Measurements from ENCODE around the gene TMEM254.
"Not testable (repeated sequence)": the region's sequence is repeated elsewhere in the genome, so short reads cannot be mapped to it uniquely, and the experiment has no call there.

The TMEM254 gene, protein sequence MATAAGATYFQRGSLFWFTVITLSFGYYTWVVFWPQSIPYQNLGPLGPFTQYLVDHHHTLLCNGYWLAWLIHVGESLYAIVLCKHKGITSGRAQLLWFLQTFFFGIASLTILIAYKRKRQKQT
- total RNA-seq = 5.3 reads per million, percentile 20 among the genes with 10 or more reads in this experiment

DNA sequence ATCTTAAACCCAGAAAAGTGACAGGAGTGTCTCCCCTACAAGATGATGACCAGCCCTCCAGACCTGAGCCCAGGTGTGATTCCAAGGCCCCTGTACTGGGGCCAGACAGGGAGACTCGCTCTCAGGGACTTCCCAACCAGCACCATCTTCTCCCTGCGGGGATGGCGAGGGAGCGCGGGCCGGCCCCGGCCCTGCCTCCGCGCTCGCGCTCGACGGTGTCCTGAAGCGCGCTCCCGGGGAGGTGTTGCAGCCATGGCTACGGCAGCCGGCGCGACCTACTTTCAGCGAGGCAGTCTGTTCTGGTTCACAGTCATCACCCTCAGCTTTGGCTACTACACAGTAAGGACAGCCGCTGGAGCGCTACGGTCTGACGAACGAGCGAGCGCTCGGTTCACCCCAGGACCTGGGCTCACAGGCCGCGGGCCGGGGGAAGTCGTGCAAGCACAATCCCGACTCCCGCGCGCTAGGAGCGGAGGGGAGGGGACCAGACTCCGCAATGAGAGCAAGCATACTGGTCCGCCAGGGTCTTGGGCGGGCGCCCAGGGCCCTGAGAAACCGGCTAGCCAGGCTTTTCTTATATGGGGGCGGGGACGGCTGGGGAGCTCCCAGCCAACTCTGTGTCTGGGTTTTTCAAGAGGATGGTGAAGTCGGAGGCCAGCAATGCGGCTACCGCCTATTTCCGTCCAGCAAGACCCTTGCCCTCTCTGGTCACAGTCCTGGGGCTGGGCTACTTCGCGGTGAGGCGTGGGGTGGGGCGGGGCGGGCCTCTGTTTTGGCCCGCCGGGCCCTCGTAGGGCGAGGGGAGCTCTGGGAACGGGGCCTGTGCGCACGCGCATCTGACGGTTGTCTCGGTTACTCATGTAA, at the start of gene TMEM254:
Gene TMEM254 (plus strand): TSS at position 218 of the 864 bp plus-strand sequence. CDS start 35 bp downstream, at position 253.
- DNase-seq = peak; percentile 71

DNA sequence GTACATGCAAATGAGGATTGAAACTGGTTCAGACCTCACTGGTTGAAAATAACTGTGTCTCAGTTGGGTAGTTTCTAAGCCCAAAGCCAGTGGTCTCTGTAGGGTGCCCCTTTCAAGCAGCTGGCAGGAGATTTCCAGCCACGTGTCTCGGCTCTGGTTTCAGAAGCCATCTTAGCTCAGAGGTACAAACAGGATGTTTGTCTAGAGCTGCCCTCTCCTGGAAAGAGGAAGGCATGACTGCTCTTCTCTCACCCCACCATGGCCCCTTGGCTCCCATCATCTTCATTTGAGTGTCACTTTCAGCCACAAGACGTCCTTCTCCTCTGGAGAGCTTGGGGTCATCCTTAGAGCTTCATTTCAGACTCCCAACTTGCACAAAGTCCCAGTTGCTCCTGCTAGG, 49.3 kb upstream of the TMEM254 start:
- DNase-seq = not testable (repeated sequence)

DNA sequence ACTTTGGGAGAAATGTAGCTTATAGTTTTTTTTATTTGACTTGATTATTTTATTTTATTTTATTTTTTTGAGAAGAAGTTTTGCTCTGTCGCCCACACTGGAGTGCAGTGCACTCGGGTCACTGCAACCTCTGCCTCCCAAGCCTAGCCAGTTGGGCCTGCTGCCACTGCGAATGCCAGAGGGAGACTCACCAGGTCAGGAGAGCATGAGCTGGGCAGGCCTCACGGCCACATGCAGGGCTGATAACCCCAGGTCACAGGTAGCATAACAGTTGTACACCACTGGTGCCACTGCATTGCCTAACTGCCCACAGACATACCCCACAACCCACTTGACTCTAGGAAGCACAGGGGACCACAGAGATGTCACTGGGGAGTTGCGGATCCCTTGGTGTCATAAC, 48.6 kb upstream of the TMEM254 start:
- DNase-seq = not testable (repeated sequence)

- no peak for DNase-seq
Observed at GRCh38 chr10:80032503-80032902, 46.0 kb upstream of the TMEM254 start.

DNA sequence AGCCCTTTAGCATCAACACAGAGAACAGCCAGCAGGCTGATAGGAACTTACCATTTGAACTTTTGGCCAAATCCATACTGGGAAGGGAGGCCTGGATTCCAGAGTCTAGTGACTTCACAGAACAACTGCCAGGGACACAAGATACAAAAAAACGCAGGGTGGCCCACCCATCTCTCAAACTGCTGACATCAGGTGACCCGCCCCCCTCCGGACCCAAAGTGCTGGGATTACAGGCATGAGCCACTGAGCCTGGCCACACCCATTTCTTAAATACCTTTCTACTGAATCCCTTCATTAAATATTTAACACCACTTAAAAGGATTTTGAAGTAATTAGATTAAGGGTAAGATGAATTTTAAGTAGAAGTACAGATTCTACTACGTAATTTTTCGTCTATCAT, 43.7 kb upstream of the TMEM254 start:
- DNase-seq = not testable (repeated sequence)

- not testable (repeated sequence) for DNase-seq
Observed at GRCh38 chr10:80035430-80035829, 43.0 kb upstream of the TMEM254 start.

- DNase-seq = not testable (repeated sequence)
Observed at GRCh38 chr10:80036921-80037500, 41.5 kb upstream of the TMEM254 start.

DNA sequence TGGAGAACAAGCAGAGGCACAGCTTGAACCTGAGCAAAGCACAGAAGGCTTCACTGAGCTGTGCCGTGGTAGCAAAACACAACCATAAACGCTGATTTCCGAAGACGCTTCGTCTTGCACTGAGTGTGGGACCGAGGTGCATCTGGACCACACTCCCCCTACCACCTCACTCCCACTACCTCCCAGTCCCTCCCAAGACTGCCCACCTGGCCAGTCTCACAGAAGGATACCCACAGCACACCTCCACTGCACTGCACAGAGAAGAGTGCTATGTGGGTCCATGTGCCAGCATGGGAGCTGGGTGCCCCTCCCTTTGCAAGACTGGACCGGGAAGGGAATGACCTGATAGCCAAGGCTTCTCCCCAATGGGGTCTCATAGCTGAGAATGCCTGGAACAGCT, 40.2 kb upstream of the TMEM254 start:
- not testable (repeated sequence) for DNase-seq

- no peak for DNase-seq
Observed at GRCh38 chr10:80041162-80041561, 37.3 kb upstream of the TMEM254 start.

DNA sequence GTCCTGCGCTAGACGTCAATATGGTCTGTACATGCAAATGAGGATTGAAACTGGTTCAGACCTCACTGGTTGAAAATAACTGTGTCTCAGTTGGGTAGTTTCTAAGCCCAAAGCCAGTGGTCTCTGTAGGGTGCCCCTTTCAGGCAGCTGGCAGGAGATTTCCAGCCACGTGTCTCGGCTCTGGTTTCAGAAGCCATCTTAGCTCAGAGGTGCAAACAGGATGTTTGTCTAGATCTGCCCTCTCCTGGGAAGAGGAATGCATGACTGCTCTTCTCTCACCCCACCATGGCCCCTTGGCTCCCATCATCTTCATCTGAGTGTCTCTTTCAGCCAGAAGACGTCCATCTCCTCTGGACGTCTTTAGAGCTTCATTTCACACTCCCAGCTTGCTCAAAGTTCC, 33.5 kb upstream of the TMEM254 start:
- not testable (repeated sequence) for DNase-seq

DNA sequence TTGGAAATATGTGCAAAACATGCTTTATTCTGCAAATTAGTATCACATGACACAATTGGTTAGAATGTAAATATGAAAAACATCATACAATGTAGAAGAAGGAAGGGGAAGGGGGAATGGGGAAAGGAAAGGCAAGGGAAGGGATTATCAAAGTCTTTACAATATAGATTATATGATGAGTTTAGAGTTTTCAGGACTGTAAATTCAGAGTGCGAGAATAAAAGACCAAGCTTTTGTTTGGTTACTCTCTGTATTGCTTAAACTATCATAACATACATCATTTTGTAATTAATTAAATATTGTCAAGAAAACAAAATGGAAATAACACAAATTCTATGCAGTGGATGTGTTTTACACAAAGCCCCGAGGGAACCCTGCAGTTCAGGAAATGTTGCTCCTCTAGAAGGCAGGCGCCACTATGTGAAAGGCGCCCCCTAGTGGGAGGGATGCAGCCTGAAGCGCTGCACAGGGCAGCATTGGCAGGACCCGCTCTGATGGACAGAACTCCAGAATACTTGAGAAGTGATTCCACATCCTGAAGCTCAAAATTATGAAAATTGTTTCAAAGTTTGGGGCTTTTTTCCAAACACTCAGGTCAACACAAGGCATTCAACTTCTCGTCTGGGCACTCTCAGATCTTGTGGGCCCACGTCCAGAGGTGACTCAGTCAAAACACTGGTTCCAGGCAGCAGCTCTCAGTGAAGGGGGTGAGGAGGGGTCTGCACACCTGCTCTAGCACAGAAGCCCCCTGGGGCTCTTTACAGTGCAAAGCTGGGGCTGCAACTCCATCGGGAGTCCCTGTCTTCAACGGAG, 31.6 kb upstream of the TMEM254 start:
- DNase-seq = peak; percentile 63

DNA sequence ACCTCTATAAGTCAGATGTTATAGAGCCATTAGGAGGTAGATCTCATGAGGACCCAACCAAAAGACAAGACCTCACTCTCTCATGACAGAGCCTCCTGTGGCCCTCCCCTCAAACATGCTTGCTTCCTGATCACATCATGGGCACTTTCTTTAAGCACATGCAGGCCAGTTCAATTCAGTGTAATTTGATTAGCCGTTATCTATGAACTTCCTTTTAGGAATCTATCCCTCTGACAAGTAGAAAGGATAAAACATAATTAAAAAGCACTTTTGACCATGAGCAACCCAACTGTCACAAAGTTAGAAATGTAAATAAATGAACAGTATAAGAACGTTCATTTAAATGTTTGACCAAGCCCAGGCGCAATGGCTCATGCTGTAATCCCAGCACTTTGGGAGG, 27.7 kb upstream of the TMEM254 start:
- no peak for DNase-seq

DNA sequence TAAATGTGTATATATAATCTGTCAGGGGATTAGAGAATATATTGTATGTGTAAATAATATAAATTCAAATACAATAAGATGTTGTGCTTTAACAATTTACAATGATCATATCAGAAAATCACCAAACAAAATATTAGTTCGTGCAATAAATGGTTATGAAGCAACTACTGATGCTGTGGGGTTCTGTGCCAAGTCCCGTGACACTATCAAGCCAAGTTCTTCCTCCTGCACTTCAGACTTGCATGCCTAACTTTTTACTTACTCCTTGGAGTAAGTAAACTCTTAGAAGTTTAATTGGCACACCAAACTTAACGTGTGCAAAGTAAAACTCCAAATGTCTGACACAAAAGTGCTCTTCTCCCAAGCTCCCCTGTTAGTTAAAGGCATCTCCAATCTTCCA, 26.5 kb upstream of the TMEM254 start:
- DNase-seq = no peak

GRCh38 chr10:80055760-80056159, 22.7 kb upstream of the TMEM254 start:
- DNase-seq = no peak

GRCh38 chr10:80057171-80057570, 21.3 kb upstream of the TMEM254 start:
- no peak for DNase-seq

- no peak for DNase-seq
Observed at GRCh38 chr10:80064120-80064886, 14.2 kb upstream of the TMEM254 start.

DNA sequence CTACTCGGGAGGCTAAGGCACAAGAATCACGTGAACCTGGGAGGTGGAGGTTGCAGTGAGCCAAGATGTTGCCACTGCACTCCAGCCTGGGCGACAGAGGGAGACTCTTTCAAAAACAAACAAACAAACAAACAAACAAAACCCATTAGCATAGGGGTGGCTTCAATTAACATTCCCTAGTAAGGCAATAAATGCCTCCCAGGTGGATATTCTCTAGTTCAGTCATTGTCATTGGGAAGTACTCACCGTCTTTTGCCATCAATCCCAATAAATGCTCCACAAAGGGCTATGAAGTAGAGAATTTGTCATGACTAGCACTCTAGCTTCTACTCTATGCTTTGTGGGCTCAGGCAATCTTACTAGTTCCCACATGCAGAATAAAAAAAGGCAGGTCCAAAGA, 11.7 kb upstream of the TMEM254 start:
- no peak for DNase-seq

DNA sequence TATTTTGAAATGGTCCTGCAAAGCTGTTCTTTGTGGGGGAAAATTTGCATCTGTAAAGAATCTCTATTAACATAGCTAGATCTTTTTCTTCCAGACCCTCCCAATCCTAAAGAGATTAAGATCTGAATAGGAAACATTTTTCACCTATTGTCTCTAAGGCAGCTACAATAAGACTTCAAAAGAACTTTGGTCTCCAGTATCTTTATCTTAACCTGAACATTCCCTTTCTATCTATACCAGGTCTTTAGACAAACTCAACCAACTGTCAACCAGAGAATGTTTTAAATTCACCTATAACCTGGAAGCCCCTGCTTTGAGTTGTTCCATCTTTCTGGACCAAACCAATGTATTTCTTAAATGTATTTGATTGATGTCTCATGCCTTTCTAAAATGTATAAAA, 10.6 kb upstream of the TMEM254 start:
- DNase-seq = not testable (repeated sequence)

DNA sequence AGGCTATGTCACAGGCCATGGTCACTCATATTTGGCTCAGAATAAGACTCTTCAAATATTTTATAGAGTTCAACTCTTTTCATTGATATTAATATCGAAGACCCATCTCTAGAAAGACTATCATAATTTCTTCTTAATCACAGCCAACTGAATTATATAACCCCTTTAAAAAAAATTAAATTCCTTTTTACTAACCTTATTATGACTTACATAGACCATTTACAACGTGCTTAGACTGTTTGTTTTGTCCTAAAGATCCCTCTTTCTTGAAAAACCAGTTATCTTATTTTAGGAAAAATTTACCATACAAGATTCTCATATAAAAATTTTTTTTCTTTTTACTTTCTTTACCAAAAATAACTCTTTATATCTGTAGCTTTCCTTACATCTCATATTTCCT, 10.2 kb upstream of the TMEM254 start:
- DNase-seq = no peak

- DNase-seq = no peak
Observed at GRCh38 chr10:80070057-80070456, 8.4 kb upstream of the TMEM254 start.

DNA sequence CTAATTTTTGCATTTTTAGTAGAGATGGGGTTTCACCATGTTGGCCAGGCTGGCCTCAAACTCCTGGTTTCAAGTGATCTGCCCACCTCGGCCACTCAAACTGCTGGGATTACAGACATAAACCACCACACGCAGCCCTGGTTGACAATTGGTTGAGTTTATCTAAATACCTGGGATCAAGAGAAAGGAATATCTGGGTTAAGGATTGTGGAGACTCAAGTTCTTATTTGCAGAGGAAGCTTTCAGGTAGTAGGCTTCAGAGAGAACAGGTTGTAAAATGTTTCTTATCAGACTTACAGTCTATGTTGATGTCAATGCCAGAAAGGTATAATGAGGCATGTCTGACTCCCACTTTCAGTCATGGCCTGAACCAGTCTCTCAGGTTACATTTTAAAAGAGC, 5.9 kb upstream of the TMEM254 start:
- DNase-seq = no peak

GRCh38 chr10:80075781-80076180, 2.7 kb upstream of the TMEM254 start:
- DNase-seq = no peak

All from effector CD4-positive, alpha-beta T cell (primary cell).